Measurements from ENCODE around the gene SNX33. TPM values are rescaled to one million over a fixed set of nuclear protein-coding genes. Genes with fewer than 3 reads are reported as not detected.
A peak's percentile ranks its signal among the peaks of the same experiment; 100 is the strongest.
"Not testable (repeated sequence)": the region's sequence is repeated elsewhere in the genome, so short reads cannot be mapped to it uniquely, and the experiment has no call there.

SNX33 gene
- total RNA-seq, 1 donor from 2014 or later = 11.4 TPM

- Histone ChIP-seq H3K9me3 (replicated peaks) (no peaks in the 10 kb centered on the region), H3K36me3 (no peaks in the 10 kb centered on the region), H3K27me3 (ENCODE audit: low read depth) (no peaks in the 10 kb centered on the region), H3K27ac (replicated peaks) (peak within 1 kb of the TSS; percentile 96), H3K4me1 (peaks cover 31% of the 10 kb centered on the region), H3K4me3 (peak within 1 kb of the TSS; percentile 78)
- peak; percentile 95 for DNase-seq
- intact Hi-C loops (cut with micrococcal nuclease) = no loop called here
- TF ChIP-seq, protein P1, sequence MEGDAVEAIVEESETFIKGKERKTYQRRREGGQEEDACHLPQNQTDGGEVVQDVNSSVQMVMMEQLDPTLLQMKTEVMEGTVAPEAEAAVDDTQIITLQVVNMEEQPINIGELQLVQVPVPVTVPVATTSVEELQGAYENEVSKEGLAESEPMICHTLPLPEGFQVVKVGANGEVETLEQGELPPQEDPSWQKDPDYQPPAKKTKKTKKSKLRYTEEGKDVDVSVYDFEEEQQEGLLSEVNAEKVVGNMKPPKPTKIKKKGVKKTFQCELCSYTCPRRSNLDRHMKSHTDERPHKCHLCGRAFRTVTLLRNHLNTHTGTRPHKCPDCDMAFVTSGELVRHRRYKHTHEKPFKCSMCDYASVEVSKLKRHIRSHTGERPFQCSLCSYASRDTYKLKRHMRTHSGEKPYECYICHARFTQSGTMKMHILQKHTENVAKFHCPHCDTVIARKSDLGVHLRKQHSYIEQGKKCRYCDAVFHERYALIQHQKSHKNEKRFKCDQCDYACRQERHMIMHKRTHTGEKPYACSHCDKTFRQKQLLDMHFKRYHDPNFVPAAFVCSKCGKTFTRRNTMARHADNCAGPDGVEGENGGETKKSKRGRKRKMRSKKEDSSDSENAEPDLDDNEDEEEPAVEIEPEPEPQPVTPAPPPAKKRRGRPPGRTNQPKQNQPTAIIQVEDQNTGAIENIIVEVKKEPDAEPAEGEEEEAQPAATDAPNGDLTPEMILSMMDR (IDR thresholded peaks at IDR 0.05; ENCODE audit: borderline replicate concordance) = no peak
Measured at GRCh38 chr15:75625542-75626347, 22.0 kb upstream of the SNX33 start, which contains the start of gene SNUPN. Gene SNUPN, minus strand, starts transcription at chr15:75625725. Its CDS starts 4,674 bp downstream, at chr15:75621051.

DNA sequence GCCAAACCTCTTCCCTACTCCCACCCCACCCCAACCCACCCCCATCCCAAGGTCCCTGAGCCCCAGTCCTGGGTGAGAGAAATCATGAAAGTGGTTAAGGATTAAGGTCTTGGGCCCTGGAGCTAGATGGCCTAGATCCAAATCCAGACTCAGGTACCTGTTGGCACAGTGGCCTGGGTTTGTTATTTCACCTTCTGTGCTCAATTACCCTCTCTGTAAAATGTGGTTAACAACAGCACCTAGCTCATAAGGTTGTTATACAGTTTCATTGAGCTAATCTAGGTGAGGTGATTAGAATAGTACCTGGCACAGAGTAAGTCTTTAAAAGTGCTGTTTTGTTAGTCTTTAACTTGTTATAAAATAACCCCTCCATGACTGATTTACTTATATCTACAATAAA lies 15.8 kb upstream of the SNX33 start:
- Histone ChIP-seq H3K36me3 (no peaks in the 10 kb centered on the region), H3K4me1 (peaks cover 9% of the 10 kb centered on the region), H3K4me3 (no peak overlapping the region), H3K27me3 (ENCODE audit: low read depth) (no peaks in the 10 kb centered on the region), H3K9me3 (replicated peaks) (no peaks in the 10 kb centered on the region), H3K27ac (replicated peaks) (no peak overlapping the region)
- TF ChIP-seq, protein P1 (IDR thresholded peaks at IDR 0.05; ENCODE audit: borderline replicate concordance) = no peak
- no peak for DNase-seq
- intact Hi-C loops (cut with micrococcal nuclease) = no loop called here

- intact Hi-C loops (cut with micrococcal nuclease); H3K27ac ChIP-seq (replicated peaks); H3K36me3 ChIP-seq; DNase-seq; H3K27me3 ChIP-seq (ENCODE audit: low read depth); H3K4me3 ChIP-seq; H3K9me3 ChIP-seq (replicated peaks): not testable (repeated sequence)
- H3K4me1 ChIP-seq = peaks cover 29% of the 10 kb centered on the region
Measured at GRCh38 chr15:75633922-75634321, 13.8 kb upstream of the SNX33 start.

GRCh38 chr15:75636026-75636425 lies 11.7 kb upstream of the SNX33 start:
- Histone ChIP-seq H3K27ac (replicated peaks) (no peak overlapping the region), H3K4me3 (no peak overlapping the region), H3K9me3 (replicated peaks) (no peaks in the 10 kb centered on the region), H3K36me3 (no peaks in the 10 kb centered on the region), H3K4me1 (peaks cover 47% of the 10 kb centered on the region), H3K27me3 (ENCODE audit: low read depth) (no peaks in the 10 kb centered on the region)
- TF ChIP-seq, protein P1 (IDR thresholded peaks at IDR 0.05; ENCODE audit: borderline replicate concordance) = no peak
- intact Hi-C loops (cut with micrococcal nuclease) = no loop called here
- DNase-seq = no peak

DNA sequence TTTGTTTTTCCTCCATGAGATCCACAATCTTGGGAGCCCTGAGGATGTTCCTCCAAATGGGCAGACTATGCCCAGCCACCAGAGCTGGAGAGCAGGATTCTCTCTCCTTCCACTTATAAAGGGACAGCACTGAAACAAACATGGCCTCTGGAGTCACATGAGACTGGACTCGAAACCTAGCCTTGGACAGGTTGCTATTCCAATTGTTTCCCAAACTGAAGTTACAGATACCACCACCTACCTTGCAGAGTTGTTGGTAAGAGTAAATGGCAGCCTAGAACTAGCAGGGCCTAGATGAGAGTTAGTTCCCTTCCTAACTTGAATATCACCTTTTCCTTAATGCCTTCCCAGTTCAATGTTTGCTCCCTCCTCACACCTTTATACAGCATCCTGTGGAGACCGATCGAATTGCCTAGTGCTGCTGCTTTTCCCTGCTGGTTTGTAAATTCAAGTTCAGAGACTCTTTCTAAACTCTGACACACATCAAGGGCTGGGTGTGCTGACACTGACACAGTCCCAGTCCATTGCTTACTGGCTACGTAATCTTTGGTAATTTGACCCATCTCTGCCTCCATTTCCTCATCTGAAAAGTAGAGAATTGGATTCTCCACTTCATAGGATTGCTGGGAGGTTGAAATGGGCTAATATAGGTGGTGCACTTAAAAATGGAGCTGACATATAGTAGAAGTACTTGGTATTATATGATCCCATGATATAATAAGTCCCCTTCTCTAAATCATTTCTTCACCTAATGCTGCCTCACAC lies 10.3 kb upstream of the SNX33 start:
- DNase-seq = no peak
- intact Hi-C loops (cut with micrococcal nuclease) = no loop called here
- H3K36me3 ChIP-seq = no peaks in the 10 kb centered on the region
- peaks cover 48% of the 10 kb centered on the region for H3K4me1 ChIP-seq
- TF ChIP-seq, protein P1 (IDR thresholded peaks at IDR 0.05; ENCODE audit: borderline replicate concordance) = no peak
- no peaks in the 10 kb centered on the region for H3K9me3 ChIP-seq (replicated peaks)
- no peaks in the 10 kb centered on the region for H3K27me3 ChIP-seq (ENCODE audit: low read depth)
- H3K27ac ChIP-seq (replicated peaks) = peak overlapping the region; percentile 98
- peak overlapping the region; percentile 90 for H3K4me3 ChIP-seq

Measured in left ventricle myocardium inferior (tissue), 1 donor.